ENCODE data around the gene NFU1.
"Not testable (repeated sequence)": the region's sequence is repeated elsewhere in the genome, so short reads cannot be mapped to it uniquely, and the experiment has no call there.

NFU1 gene

GRCh38 chr2:69449906-69450305 lies 12.7 kb upstream of the NFU1 start:
- H3K4me3 ChIP-seq (ENCODE audit: low read length) = peak overlapping the region; percentile 49; the same call in 1 of the 2 replicates
- H3K36me3 ChIP-seq (ENCODE audit: insufficient read depth, low read depth, low read length) = no peaks in the 10 kb centered on the region
- no peak overlapping the region for H3K9ac ChIP-seq (ENCODE audit: low read depth, low read length)
- 0 out of 2 replicates have a peak, but pooled peaks cover 4% of the 10 kb centered on the region for H3K27me3 ChIP-seq (ENCODE audit: insufficient read depth, low read length)
- H3K9me3 ChIP-seq (ENCODE audit: insufficient read depth, low read depth, low read length) = no peaks in the 10 kb centered on the region
- H3K4me1 ChIP-seq (ENCODE audit: insufficient read depth, low read length) = peaks cover 23% of the 10 kb centered on the region
- no peak overlapping the region for H3K27ac ChIP-seq (ENCODE audit: low read length)

GRCh38 chr2:69443673-69444072 lies 6.4 kb upstream of the NFU1 start:
- not testable (repeated sequence) for H3K27me3 ChIP-seq (ENCODE audit: insufficient read depth, low read length)

GRCh38 chr2:69439499-69439898 lies 2.3 kb upstream of the NFU1 start:
- not testable (repeated sequence) for H3K4me3 ChIP-seq (ENCODE audit: low read length); H3K27me3 ChIP-seq (ENCODE audit: insufficient read depth, low read length); H3K9me3 ChIP-seq (ENCODE audit: insufficient read depth, low read depth, low read length); H3K9ac ChIP-seq (ENCODE audit: low read depth, low read length); H3K27ac ChIP-seq (ENCODE audit: low read length); H3K36me3 ChIP-seq (ENCODE audit: insufficient read depth, low read depth, low read length)
- H3K4me1 ChIP-seq (ENCODE audit: insufficient read depth, low read length) = peaks cover 17% of the 10 kb centered on the region; the same call in 1 of the 2 replicates

More at GRCh38 chr2:69443673-69444072, 6.4 kb upstream of the NFU1 start:
- not testable (repeated sequence) for H3K9me3 ChIP-seq (ENCODE audit: insufficient read depth, low read depth, low read length); H3K27ac ChIP-seq (ENCODE audit: low read length); H3K4me1 ChIP-seq (ENCODE audit: insufficient read depth, low read length); H3K9ac ChIP-seq (ENCODE audit: low read depth, low read length); H3K4me3 ChIP-seq (ENCODE audit: low read length); H3K36me3 ChIP-seq (ENCODE audit: insufficient read depth, low read depth, low read length)

- H3K4me1 ChIP-seq (ENCODE audit: insufficient read depth, low read length) = peaks cover 17% of the 10 kb centered on the region; the same call in 1 of the 2 replicates
- no peak overlapping the region for H3K9ac ChIP-seq (ENCODE audit: low read depth, low read length)
- no peaks in the 10 kb centered on the region for H3K9me3 ChIP-seq (ENCODE audit: insufficient read depth, low read depth, low read length)
- no peak overlapping the region for H3K4me3 ChIP-seq (ENCODE audit: low read length)
- no peaks in the 10 kb centered on the region for H3K27me3 ChIP-seq (ENCODE audit: insufficient read depth, low read length)
- H3K27ac ChIP-seq (ENCODE audit: low read length) = no peak overlapping the region
- no peaks in the 10 kb centered on the region for H3K36me3 ChIP-seq (ENCODE audit: insufficient read depth, low read depth, low read length)
These were observed 1.3 kb upstream of the NFU1 start for GRCh38 chr2:69438580-69438979.

- no peaks in the 10 kb centered on the region for H3K36me3 ChIP-seq (ENCODE audit: insufficient read depth, low read depth, low read length)
- peaks cover 17% of the 10 kb centered on the region; the same call in 1 of the 2 replicates for H3K4me1 ChIP-seq (ENCODE audit: insufficient read depth, low read length)
- H3K4me3 ChIP-seq (ENCODE audit: low read length) = peak overlapping the region; percentile 79
- H3K27ac ChIP-seq (ENCODE audit: low read length) = peak overlapping the region; percentile 9
- peak overlapping the region; percentile 89; the same call in 1 of the 2 replicates for H3K9ac ChIP-seq (ENCODE audit: low read depth, low read length)
- no peaks in the 10 kb centered on the region for H3K9me3 ChIP-seq (ENCODE audit: insufficient read depth, low read depth, low read length)
- H3K27me3 ChIP-seq (ENCODE audit: insufficient read depth, low read length) = no peaks in the 10 kb centered on the region
These were observed 518 bp upstream of the NFU1 start for GRCh38 chr2:69437751-69438154.

GRCh38 chr2:69436596-69436937 lies 668 bp downstream of the NFU1 start:
- Histone ChIP-seq H3K9me3 (ENCODE audit: insufficient read depth, low read depth, low read length) (no peaks in the 10 kb centered on the region), H3K27me3 (ENCODE audit: insufficient read depth, low read length) (no peaks in the 10 kb centered on the region), H3K4me1 (ENCODE audit: insufficient read depth, low read length) (peaks cover 17% of the 10 kb centered on the region; the same call in 1 of the 2 replicates), H3K36me3 (ENCODE audit: insufficient read depth, low read depth, low read length) (no peaks in the 10 kb centered on the region), H3K9ac (ENCODE audit: low read depth, low read length) (peak overlapping the region; percentile 89; the same call in 1 of the 2 replicates), H3K4me3 (ENCODE audit: low read length) (peak overlapping the region; percentile 79), H3K27ac (ENCODE audit: low read length) (peak overlapping the region; percentile 9)

GRCh38 chr2:69434753-69435152 lies 2.5 kb downstream of the NFU1 start:
- no peak overlapping the region for H3K4me3 ChIP-seq (ENCODE audit: low read length)
- H3K27ac ChIP-seq (ENCODE audit: low read length) = no peak overlapping the region
- H3K36me3 ChIP-seq (ENCODE audit: insufficient read depth, low read depth, low read length) = peaks cover 9% of the 10 kb centered on the region; the same call in 1 of the 2 replicates
- H3K9me3 ChIP-seq (ENCODE audit: insufficient read depth, low read depth, low read length) = no peaks in the 10 kb centered on the region
- H3K9ac ChIP-seq (ENCODE audit: low read depth, low read length) = no peak overlapping the region
- H3K4me1 ChIP-seq (ENCODE audit: insufficient read depth, low read length) = peaks cover 17% of the 10 kb centered on the region; the same call in 1 of the 2 replicates
- H3K27me3 ChIP-seq (ENCODE audit: insufficient read depth, low read length) = no peaks in the 10 kb centered on the region

- H3K27me3 ChIP-seq (ENCODE audit: insufficient read depth, low read length) = no peaks in the 10 kb centered on the region
- no peaks in the 10 kb centered on the region for H3K9me3 ChIP-seq (ENCODE audit: insufficient read depth, low read depth, low read length)
- peaks cover 27% of the 10 kb centered on the region for H3K36me3 ChIP-seq (ENCODE audit: insufficient read depth, low read depth, low read length)
- no peak overlapping the region for H3K27ac ChIP-seq (ENCODE audit: low read length)
- no peak overlapping the region for H3K4me3 ChIP-seq (ENCODE audit: low read length)
- no peak overlapping the region for H3K9ac ChIP-seq (ENCODE audit: low read depth, low read length)
- no peaks in the 10 kb centered on the region for H3K4me1 ChIP-seq (ENCODE audit: insufficient read depth, low read length)
These were observed 7.6 kb downstream of the NFU1 start for GRCh38 chr2:69429491-69430183.

GRCh38 chr2:69428981-69429380 lies 8.3 kb downstream of the NFU1 start:
- no peaks in the 10 kb centered on the region for H3K9me3 ChIP-seq (ENCODE audit: insufficient read depth, low read depth, low read length)
- no peak overlapping the region for H3K9ac ChIP-seq (ENCODE audit: low read depth, low read length)
- peaks cover 27% of the 10 kb centered on the region for H3K36me3 ChIP-seq (ENCODE audit: insufficient read depth, low read depth, low read length)
- no peak overlapping the region for H3K27ac ChIP-seq (ENCODE audit: low read length)
- no peaks in the 10 kb centered on the region for H3K27me3 ChIP-seq (ENCODE audit: insufficient read depth, low read length)
- no peaks in the 10 kb centered on the region for H3K4me1 ChIP-seq (ENCODE audit: insufficient read depth, low read length)
- H3K4me3 ChIP-seq (ENCODE audit: low read length) = no peak overlapping the region

- no peak overlapping the region for H3K4me3 ChIP-seq (ENCODE audit: low read length)
- H3K4me1 ChIP-seq (ENCODE audit: insufficient read depth, low read length) = no peaks in the 10 kb centered on the region
- H3K27ac ChIP-seq (ENCODE audit: low read length) = no peak overlapping the region
- H3K36me3 ChIP-seq (ENCODE audit: insufficient read depth, low read depth, low read length) = peaks cover 20% of the 10 kb centered on the region
- H3K9ac ChIP-seq (ENCODE audit: low read depth, low read length) = no peak overlapping the region
- H3K9me3 ChIP-seq (ENCODE audit: insufficient read depth, low read depth, low read length) = no peaks in the 10 kb centered on the region
- H3K27me3 ChIP-seq (ENCODE audit: insufficient read depth, low read length) = no peaks in the 10 kb centered on the region
These were observed 12.8 kb downstream of the NFU1 start for GRCh38 chr2:69424419-69424818.

- H3K27ac ChIP-seq (ENCODE audit: low read length) = no peak overlapping the region
- no peaks in the 10 kb centered on the region for H3K4me1 ChIP-seq (ENCODE audit: insufficient read depth, low read length)
- H3K27me3 ChIP-seq (ENCODE audit: insufficient read depth, low read length) = no peaks in the 10 kb centered on the region
- no peaks in the 10 kb centered on the region for H3K9me3 ChIP-seq (ENCODE audit: insufficient read depth, low read depth, low read length)
- H3K36me3 ChIP-seq (ENCODE audit: insufficient read depth, low read depth, low read length) = peaks cover 9% of the 10 kb centered on the region
- no peak overlapping the region for H3K9ac ChIP-seq (ENCODE audit: low read depth, low read length)
- H3K4me3 ChIP-seq (ENCODE audit: low read length) = no peak overlapping the region
These were observed 15.0 kb downstream of the NFU1 start for GRCh38 chr2:69422198-69422597.

GRCh38 chr2:69419111-69419510 lies 18.1 kb downstream of the NFU1 start:
- H3K27ac ChIP-seq (ENCODE audit: low read length); H3K4me1 ChIP-seq (ENCODE audit: insufficient read depth, low read length); H3K9me3 ChIP-seq (ENCODE audit: insufficient read depth, low read depth, low read length); H3K4me3 ChIP-seq (ENCODE audit: low read length); H3K9ac ChIP-seq (ENCODE audit: low read depth, low read length); H3K27me3 ChIP-seq (ENCODE audit: insufficient read depth, low read length): not testable (repeated sequence)
- H3K36me3 ChIP-seq (ENCODE audit: insufficient read depth, low read depth, low read length) = peaks cover 20% of the 10 kb centered on the region

Measured in iPS-20b (cell line).